Endothelial cell (in vitro differentiated cells): ENCODE data around the gene SGSH. TPM values are rescaled to one million over a fixed set of nuclear protein-coding genes. Genes with fewer than 3 reads are reported as not detected.

Experiments used
- DNase-seq: peaks from one replicate; pipeline ENCODE4 v3.0.0; 2021; ENCODE audit warnings: low spot score
- H3K27ac Mint-ChIP-seq: one replicate; pipeline ENCODE4 v1.8.0; 2021; ENCODE audit warnings: mixed read lengths, inconsistent platforms; ENCODE audit not compliant: unreplicated experiment
- H3K27me3 Mint-ChIP-seq: one replicate; pipeline ENCODE4 v1.8.0; 2021; ENCODE audit warnings: mild to moderate bottlenecking, moderate library complexity, mixed read lengths, inconsistent platforms; ENCODE audit not compliant: unreplicated experiment
- H3K36me3 Mint-ChIP-seq: one replicate; pipeline ENCODE4 v1.8.0; 2021; ENCODE audit warnings: mild to moderate bottlenecking, low read depth, mixed read lengths, inconsistent platforms; ENCODE audit not compliant: unreplicated experiment
- H3K4me1 Mint-ChIP-seq: one replicate; pipeline ENCODE4 v1.8.0; 2021; ENCODE audit warnings: mild to moderate bottlenecking, mixed read lengths, inconsistent platforms; ENCODE audit not compliant: unreplicated experiment
- H3K4me3 Mint-ChIP-seq: one replicate; pipeline ENCODE4 v1.8.0; 2021; ENCODE audit warnings: mild to moderate bottlenecking, mixed read lengths, inconsistent platforms; ENCODE audit not compliant: unreplicated experiment
- H3K9me3 Mint-ChIP-seq: one replicate; pipeline ENCODE4 v1.8.0; 2021; ENCODE audit warnings: mixed read lengths, inconsistent platforms; ENCODE audit not compliant: unreplicated experiment
- CTCF ChIP-seq: fragments of 200-600 bp; sonication (generic); IDR thresholded peaks from one replicate; pipeline ENCODE4 v1.5.0; 2021; ENCODE audit warnings: antibody characterized with exemption; ENCODE audit not compliant: unreplicated experiment
- total RNA-seq: library from RNA; stranded (reverse); fragmentation: NEBNext Ultra II Directional; extraction: Animal tissue kit (Norgen Biotek cat#: 25700); gene quantifications from one replicate; pipeline ENCODE4 v1.2.1, GENCODE V29; 2021; ENCODE audit not compliant: unreplicated experiment

Gene SGSH
- total RNA-seq, 1 donor from 2014 or later, result 76.0 TPM

GRCh38 chr17:80227666-80228065 is 7.5 kb upstream of the SGSH start:
- no peak overlapping the region for H3K4me3 Mint-ChIP-seq
- H3K27ac Mint-ChIP-seq, result no peak overlapping the region
- peaks cover 4% of the 10 kb centered on the region for H3K4me1 Mint-ChIP-seq
- peaks cover 3% of the 10 kb centered on the region for H3K9me3 Mint-ChIP-seq
- no peak for TF ChIP-seq CTCF
- no peak for DNase-seq
- H3K36me3 Mint-ChIP-seq, result peaks cover 56% of the 10 kb centered on the region
- peaks cover 4% of the 10 kb centered on the region for H3K27me3 Mint-ChIP-seq

GRCh38 chr17:80227156-80227555 is 7.0 kb upstream of the SGSH start:
- no peak for TF ChIP-seq CTCF
- Mint-ChIP-seq H3K4me1 (peaks cover 4% of the 10 kb centered on the region), H3K9me3 (no peaks in the 10 kb centered on the region), H3K27ac (no peak overlapping the region), H3K36me3 (peaks cover 51% of the 10 kb centered on the region), H3K4me3 (no peak overlapping the region), H3K27me3 (peaks cover 6% of the 10 kb centered on the region)
- DNase-seq, result no peak

- no peak overlapping the region for H3K27ac Mint-ChIP-seq
- no peak overlapping the region for H3K4me3 Mint-ChIP-seq
These were observed 5.1 kb upstream of the SGSH start for GRCh38 chr17:80225230-80225629.

GRCh38 chr17:80224683-80225082 is 4.5 kb upstream of the SGSH start:
- H3K27me3 Mint-ChIP-seq, result peaks cover 6% of the 10 kb centered on the region
- no peak for DNase-seq
- H3K9me3 Mint-ChIP-seq, result no peaks in the 10 kb centered on the region
- peaks cover 7% of the 10 kb centered on the region for H3K4me1 Mint-ChIP-seq
- H3K27ac Mint-ChIP-seq, result no peak overlapping the region
- H3K4me3 Mint-ChIP-seq, result peak overlapping the region; percentile 48
- H3K36me3 Mint-ChIP-seq, result peaks cover 32% of the 10 kb centered on the region
- no peak for TF ChIP-seq CTCF

More at GRCh38 chr17:80225230-80225629, 5.1 kb upstream of the SGSH start:
- no peaks in the 10 kb centered on the region for H3K9me3 Mint-ChIP-seq
- no peak for TF ChIP-seq CTCF
- peaks cover 36% of the 10 kb centered on the region for H3K36me3 Mint-ChIP-seq
- peaks cover 7% of the 10 kb centered on the region for H3K4me1 Mint-ChIP-seq
- DNase-seq, result no peak
- peaks cover 6% of the 10 kb centered on the region for H3K27me3 Mint-ChIP-seq

- Mint-ChIP-seq H3K9me3 (no peaks in the 10 kb centered on the region), H3K4me1 (peaks cover 12% of the 10 kb centered on the region), H3K4me3 (no peak overlapping the region), H3K36me3 (peaks cover 32% of the 10 kb centered on the region), H3K27ac (no peak overlapping the region), H3K27me3 (peaks cover 6% of the 10 kb centered on the region)
- no peak for TF ChIP-seq CTCF
- no peak for DNase-seq
These were observed 3.8 kb upstream of the SGSH start for GRCh38 chr17:80223838-80224497.
